ENCODE data around the gene EFHC1.

The EFHC1 gene

GRCh38 chr6:52375780-52376556, 44.2 kb upstream of the EFHC1 start:
- Histone ChIP-seq H3K4me1 (ENCODE audit: insufficient read depth, poor library complexity, severe bottlenecking) (no peaks in the 10 kb centered on the region), H3K27me3 (ENCODE audit: insufficient read depth, poor library complexity, severe bottlenecking) (no peaks in the 10 kb centered on the region), H3K9me3 (ENCODE audit: severe bottlenecking) (peaks cover 2% of the 10 kb centered on the region), H3K36me3 (ENCODE audit: low read depth) (no peaks in the 10 kb centered on the region), H3K4me3 (ENCODE audit: severe bottlenecking) (no peak overlapping the region), H3K27ac (ENCODE audit: poor library complexity, severe bottlenecking) (no peak overlapping the region)
- TF ChIP-seq, protein P1, sequence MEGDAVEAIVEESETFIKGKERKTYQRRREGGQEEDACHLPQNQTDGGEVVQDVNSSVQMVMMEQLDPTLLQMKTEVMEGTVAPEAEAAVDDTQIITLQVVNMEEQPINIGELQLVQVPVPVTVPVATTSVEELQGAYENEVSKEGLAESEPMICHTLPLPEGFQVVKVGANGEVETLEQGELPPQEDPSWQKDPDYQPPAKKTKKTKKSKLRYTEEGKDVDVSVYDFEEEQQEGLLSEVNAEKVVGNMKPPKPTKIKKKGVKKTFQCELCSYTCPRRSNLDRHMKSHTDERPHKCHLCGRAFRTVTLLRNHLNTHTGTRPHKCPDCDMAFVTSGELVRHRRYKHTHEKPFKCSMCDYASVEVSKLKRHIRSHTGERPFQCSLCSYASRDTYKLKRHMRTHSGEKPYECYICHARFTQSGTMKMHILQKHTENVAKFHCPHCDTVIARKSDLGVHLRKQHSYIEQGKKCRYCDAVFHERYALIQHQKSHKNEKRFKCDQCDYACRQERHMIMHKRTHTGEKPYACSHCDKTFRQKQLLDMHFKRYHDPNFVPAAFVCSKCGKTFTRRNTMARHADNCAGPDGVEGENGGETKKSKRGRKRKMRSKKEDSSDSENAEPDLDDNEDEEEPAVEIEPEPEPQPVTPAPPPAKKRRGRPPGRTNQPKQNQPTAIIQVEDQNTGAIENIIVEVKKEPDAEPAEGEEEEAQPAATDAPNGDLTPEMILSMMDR (IDR thresholded peaks at IDR 0.05; ENCODE audit: poor library complexity, severe bottlenecking) = no peak
- DNase-seq (ENCODE audit: low spot score) (no peak), ATAC-seq (ENCODE audit: low read depth) (no peak)

DNA sequence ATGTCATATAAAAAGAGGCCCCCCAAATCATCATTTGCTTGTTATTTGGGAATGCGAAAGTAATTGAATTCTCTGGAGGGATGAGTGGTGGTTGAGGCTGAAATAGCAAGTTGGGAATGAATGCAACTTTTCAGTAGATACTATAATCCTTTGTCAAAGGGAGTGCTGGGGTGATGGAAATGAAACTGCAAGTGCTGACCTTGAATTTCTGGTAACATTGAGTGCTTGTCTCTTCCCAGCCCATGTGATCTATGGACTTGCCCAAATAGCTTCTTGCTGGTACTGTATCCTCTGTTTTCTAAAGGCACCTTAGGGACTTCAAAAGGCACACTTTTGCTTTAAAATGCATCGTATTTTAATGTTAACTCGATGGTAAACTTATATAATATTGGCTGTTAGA, 43.4 kb upstream of the EFHC1 start:
- Histone ChIP-seq H3K9me3 (ENCODE audit: severe bottlenecking) (no peaks in the 10 kb centered on the region), H3K27ac (ENCODE audit: poor library complexity, severe bottlenecking) (no peak overlapping the region), H3K4me3 (ENCODE audit: severe bottlenecking) (no peak overlapping the region), H3K4me1 (ENCODE audit: insufficient read depth, poor library complexity, severe bottlenecking) (no peaks in the 10 kb centered on the region), H3K36me3 (ENCODE audit: low read depth) (no peaks in the 10 kb centered on the region), H3K27me3 (ENCODE audit: insufficient read depth, poor library complexity, severe bottlenecking) (no peaks in the 10 kb centered on the region)
- DNase-seq (ENCODE audit: low spot score) = no peak
- ATAC-seq (ENCODE audit: low read depth) = no peak
- TF ChIP-seq, protein P1 (IDR thresholded peaks at IDR 0.05; ENCODE audit: poor library complexity, severe bottlenecking) = no peak

- Histone ChIP-seq H3K4me3 (ENCODE audit: severe bottlenecking) (no peak overlapping the region), H3K36me3 (ENCODE audit: low read depth) (no peaks in the 10 kb centered on the region), H3K4me1 (ENCODE audit: insufficient read depth, poor library complexity, severe bottlenecking) (no peaks in the 10 kb centered on the region), H3K27me3 (ENCODE audit: insufficient read depth, poor library complexity, severe bottlenecking) (no peaks in the 10 kb centered on the region), H3K9me3 (ENCODE audit: severe bottlenecking) (no peaks in the 10 kb centered on the region), H3K27ac (ENCODE audit: poor library complexity, severe bottlenecking) (no peak overlapping the region)
- DNase-seq (ENCODE audit: low spot score) = no peak
- TF ChIP-seq, protein P1 (IDR thresholded peaks at IDR 0.05; ENCODE audit: poor library complexity, severe bottlenecking) = no peak
- ATAC-seq (ENCODE audit: low read depth) = no peak
Measured at GRCh38 chr6:52377538-52378221, 42.5 kb upstream of the EFHC1 start.

DNA sequence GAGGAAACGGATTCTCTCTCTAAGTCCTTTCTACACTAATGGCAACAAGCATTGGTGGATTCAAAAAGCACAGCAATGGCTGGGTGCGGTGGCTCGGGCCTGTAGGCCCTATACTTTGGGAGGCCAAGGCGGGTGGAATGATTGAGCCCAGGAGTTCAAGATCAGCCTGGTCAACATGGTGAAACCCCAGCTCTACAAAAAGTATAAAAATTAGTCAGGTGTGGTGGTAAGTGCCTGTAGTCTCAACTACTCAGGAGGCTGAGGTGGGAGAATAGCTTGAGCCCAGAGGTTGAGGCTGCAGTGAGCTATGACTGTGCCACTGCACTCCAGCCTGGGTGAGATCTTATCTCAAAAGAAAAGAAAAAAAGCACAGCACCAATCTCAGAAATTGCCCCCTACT, 38.9 kb upstream of the EFHC1 start:
- ATAC-seq (ENCODE audit: low read depth) (no peak), DNase-seq (ENCODE audit: low spot score) (no peak)
- TF ChIP-seq, protein P1 (IDR thresholded peaks at IDR 0.05; ENCODE audit: poor library complexity, severe bottlenecking) = no peak
- H3K27me3 ChIP-seq (ENCODE audit: insufficient read depth, poor library complexity, severe bottlenecking) = no peaks in the 10 kb centered on the region
- H3K36me3 ChIP-seq (ENCODE audit: low read depth) = no peaks in the 10 kb centered on the region
- no peak overlapping the region for H3K27ac ChIP-seq (ENCODE audit: poor library complexity, severe bottlenecking)
- no peaks in the 10 kb centered on the region for H3K4me1 ChIP-seq (ENCODE audit: insufficient read depth, poor library complexity, severe bottlenecking)
- H3K9me3 ChIP-seq (ENCODE audit: severe bottlenecking) = no peaks in the 10 kb centered on the region
- no peak overlapping the region for H3K4me3 ChIP-seq (ENCODE audit: severe bottlenecking)

All from RWPE2 (cell line).